ENCODE data around the gene PIR. TPM values are rescaled to one million over a fixed set of nuclear protein-coding genes. Genes with fewer than 3 reads are reported as not detected.

The PIR gene
- total and polyA plus RNA-seq, 4 donors = 11.5 to 26.3 (median 20.2) TPM

DNA sequence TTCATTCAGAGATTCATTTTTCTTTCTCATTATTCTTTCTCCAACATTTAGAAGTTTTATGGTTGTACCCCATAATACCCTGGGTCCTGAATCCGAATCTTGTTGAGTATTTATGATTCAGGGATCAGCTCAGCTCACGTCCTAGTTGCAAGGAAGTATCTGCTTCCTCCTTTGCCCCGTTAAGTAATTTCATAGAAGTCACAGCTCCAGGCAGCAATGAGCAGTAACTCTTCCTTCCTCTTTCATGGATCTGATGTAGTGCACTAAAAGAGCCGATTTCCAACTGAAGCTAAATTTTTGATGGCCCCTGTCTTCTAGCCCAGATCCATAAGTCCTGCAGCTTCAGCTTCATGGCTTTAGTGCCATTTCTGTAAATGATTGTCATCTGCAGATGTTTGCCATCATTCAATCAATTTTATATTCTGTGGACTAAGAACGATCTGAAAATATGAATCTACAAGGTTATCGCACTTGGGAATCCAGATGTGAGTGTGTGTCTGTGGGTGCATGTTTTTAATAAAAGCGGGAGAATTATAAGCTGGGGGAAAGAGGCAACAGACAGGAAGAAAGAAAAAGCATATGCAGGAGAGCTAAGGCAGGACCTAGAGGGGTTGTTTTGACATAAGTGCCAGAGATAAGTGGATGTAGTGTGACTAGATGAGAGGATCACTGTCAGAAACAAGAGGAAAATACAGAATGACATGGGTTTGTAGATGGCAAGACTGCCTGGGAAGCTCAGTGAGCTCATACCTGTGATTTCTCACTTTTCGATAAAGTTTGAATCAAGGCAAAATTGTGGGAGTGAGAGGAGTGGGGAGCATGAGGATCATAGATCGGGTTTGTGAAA, 126.4 kb downstream of the PIR start:
- H3K4me1 ChIP-seq (ENCODE audit: control insufficient read depth in 1 of 2, insufficient read depth in 2 of 2, low read length in 2 of 2) = no peaks in the 10 kb centered on the region
- no peak overlapping the region for H3K27ac ChIP-seq (ENCODE audit: low read depth in 1 of 2, low read length in 2 of 2)
- WGBS, 2 donors = 75 to 85% methylated on average over 9 of the region's 9 CpGs
- H3K36me3 ChIP-seq (ENCODE audit: control insufficient read depth in 1 of 2, insufficient read depth in 2 of 2, low read length in 1 of 2) = no peaks in the 10 kb centered on the region
- H3K4me3 ChIP-seq (ENCODE audit: low read length in 2 of 2) = no peak overlapping the region
- intact Hi-C loops (cut with DNase I) = no loop called here
- H3K9me3 ChIP-seq (ENCODE audit: control insufficient read depth, low read length) = no peaks in the 10 kb centered on the region
- no peaks in the 10 kb centered on the region for H3K27me3 ChIP-seq (ENCODE audit: control insufficient read depth in 1 of 2, insufficient read depth in 2 of 2, low read length in 1 of 2)
- no peak for ATAC-seq (ENCODE audit: low FRiP score)
- no peak for DNase-seq

DNA sequence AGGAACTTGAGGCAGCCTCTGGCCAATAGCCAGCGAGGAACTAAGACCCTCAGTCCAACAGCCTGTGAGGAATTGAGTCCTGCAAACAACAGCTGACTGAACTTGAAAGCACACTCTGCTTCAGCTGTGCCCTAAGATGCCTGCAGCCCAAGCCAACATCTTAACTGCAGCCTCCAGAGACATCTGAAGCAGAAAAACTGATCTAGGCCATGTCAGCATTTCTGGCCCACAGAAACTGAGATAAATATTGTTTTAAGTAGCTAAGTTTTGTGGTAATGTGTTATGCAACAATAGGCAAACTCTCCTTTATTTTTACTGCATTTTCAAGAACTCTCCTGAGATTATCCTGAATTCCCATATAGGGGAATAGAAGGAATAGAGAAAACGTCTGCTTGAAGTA, 133.4 kb downstream of the PIR start:
- Histone ChIP-seq H3K36me3 (ENCODE audit: control insufficient read depth in 1 of 2, insufficient read depth in 2 of 2, low read length in 1 of 2) (no peaks in the 10 kb centered on the region), H3K27ac (ENCODE audit: low read depth in 1 of 2, low read length in 2 of 2) (no peak overlapping the region), H3K27me3 (ENCODE audit: control insufficient read depth in 1 of 2, insufficient read depth in 2 of 2, low read length in 1 of 2) (no peaks in the 10 kb centered on the region), H3K4me1 (ENCODE audit: control insufficient read depth in 1 of 2, insufficient read depth in 2 of 2, low read length in 2 of 2) (no peaks in the 10 kb centered on the region), H3K9me3 (ENCODE audit: control insufficient read depth, low read length) (no peaks in the 10 kb centered on the region), H3K4me3 (ENCODE audit: low read length in 2 of 2) (no peak overlapping the region)
- 34 to 63% methylated on average over 2 of the region's 2 CpGs for WGBS, 2 donors
- ATAC-seq (ENCODE audit: low FRiP score) = no peak
- intact Hi-C loops (cut with DNase I) = no loop called here
- DNase-seq = no peak

DNA sequence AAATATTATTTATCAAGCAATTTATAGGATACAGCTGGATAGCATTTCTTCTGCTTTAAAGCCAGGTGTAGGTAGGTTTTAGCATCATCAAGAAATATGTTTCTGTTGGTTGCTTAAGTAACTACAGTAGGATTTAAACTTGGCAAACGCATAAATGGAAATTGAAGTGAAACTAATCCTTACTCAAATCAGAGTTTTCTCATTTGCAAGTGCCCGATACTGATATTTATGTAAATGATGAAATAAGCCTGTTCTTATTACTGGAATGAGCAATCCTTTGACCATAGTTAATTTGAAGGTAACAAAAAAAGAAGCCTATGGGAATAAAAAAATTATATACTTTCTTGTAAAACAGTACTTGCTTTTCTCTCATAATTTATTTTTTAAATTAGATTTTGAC, 134.6 kb downstream of the PIR start:
- no peaks in the 10 kb centered on the region for H3K27me3 ChIP-seq (ENCODE audit: control insufficient read depth in 1 of 2, insufficient read depth in 2 of 2, low read length in 1 of 2)
- H3K9me3 ChIP-seq (ENCODE audit: control insufficient read depth, low read length) = no peaks in the 10 kb centered on the region
- intact Hi-C loops (cut with DNase I) = no loop called here
- H3K4me1 ChIP-seq (ENCODE audit: control insufficient read depth in 1 of 2, insufficient read depth in 2 of 2, low read length in 2 of 2) = no peaks in the 10 kb centered on the region
- ATAC-seq (ENCODE audit: low FRiP score) (no peak), DNase-seq (no peak)
- H3K4me3 ChIP-seq (ENCODE audit: low read length in 2 of 2) = no peak overlapping the region
- WGBS, 2 donors = 75 to 95% methylated on average over 2 of the region's 2 CpGs
- H3K36me3 ChIP-seq (ENCODE audit: control insufficient read depth in 1 of 2, insufficient read depth in 2 of 2, low read length in 1 of 2) = no peaks in the 10 kb centered on the region
- no peak overlapping the region for H3K27ac ChIP-seq (ENCODE audit: low read depth in 1 of 2, low read length in 2 of 2)

DNA sequence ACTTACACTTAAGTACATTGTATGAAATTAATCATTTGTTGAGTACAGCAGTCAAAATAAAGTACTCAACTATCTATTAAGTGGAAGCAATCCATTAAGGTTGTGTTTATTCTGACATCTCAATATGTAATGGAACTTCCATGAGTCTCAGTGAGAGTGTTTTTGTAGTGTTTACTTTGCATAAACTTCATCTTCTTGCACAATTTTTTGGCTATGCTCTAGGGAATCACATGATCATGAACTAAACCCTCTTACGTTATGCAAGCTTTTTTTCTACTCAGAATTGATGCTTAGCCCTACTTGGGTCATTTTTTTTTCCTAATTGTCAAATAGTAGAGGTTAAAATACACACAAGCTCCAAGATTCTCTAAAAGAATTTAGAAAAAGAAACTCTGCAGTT, 136.7 kb downstream of the PIR start:
- DNase-seq (no peak), ATAC-seq (ENCODE audit: low FRiP score) (peak; percentile 50)
- Histone ChIP-seq H3K27me3 (ENCODE audit: control insufficient read depth in 1 of 2, insufficient read depth in 2 of 2, low read length in 1 of 2) (no peaks in the 10 kb centered on the region), H3K9me3 (ENCODE audit: control insufficient read depth, low read length) (no peaks in the 10 kb centered on the region), H3K27ac (ENCODE audit: low read depth in 1 of 2, low read length in 2 of 2) (no peak overlapping the region), H3K36me3 (ENCODE audit: control insufficient read depth in 1 of 2, insufficient read depth in 2 of 2, low read length in 1 of 2) (no peaks in the 10 kb centered on the region), H3K4me1 (ENCODE audit: control insufficient read depth in 1 of 2, insufficient read depth in 2 of 2, low read length in 2 of 2) (no peaks in the 10 kb centered on the region), H3K4me3 (ENCODE audit: low read length in 2 of 2) (no peak overlapping the region)
- WGBS, 2 donors = 26 to 32% methylated on average over 1 of the region's 1 CpG
- intact Hi-C loops (cut with DNase I) = no loop called here

DNA sequence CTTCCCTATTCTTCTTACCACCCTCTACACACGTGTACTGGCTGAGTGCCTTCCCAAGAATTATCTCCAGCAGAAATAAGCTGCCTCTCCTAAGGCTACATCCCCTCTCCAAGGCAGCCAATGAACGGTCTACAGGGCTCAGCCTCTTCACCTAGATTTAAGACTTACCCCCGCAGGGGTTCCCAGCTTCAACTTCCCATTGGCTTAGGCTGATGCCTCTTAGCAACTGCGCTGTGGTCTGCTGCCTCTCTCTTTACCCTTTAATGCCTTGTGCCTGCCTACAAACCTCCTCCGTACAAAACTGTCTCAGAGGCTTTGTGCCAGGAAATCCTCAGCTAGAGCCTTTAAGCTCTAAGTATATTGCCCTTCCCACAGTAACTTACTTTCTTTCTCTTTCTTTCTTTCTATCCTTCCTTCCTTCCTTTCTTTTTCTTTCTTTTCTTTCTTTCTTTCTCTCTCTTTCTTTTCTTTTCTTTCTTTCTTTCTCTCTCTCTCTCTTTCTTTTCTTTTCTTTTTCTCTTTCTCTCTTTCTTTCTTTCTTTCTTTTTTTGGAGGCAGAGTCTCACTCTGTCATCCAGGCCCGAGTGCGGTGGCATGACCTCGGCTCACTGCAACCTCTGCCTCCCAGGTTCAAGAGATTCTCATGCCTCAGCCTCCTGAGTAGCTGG, 142.7 kb downstream of the PIR start:
- H3K4me1 ChIP-seq (ENCODE audit: control insufficient read depth in 1 of 2, insufficient read depth in 2 of 2, low read length in 2 of 2) = no peaks in the 10 kb centered on the region
- no peaks in the 10 kb centered on the region for H3K36me3 ChIP-seq (ENCODE audit: control insufficient read depth in 1 of 2, insufficient read depth in 2 of 2, low read length in 1 of 2)
- ATAC-seq (ENCODE audit: low FRiP score) = no peak
- H3K27ac ChIP-seq (ENCODE audit: low read depth in 1 of 2, low read length in 2 of 2) = no peak overlapping the region
- no peak overlapping the region for H3K4me3 ChIP-seq (ENCODE audit: low read length in 2 of 2)
- 63 to 74% methylated on average over 8 of the region's 8 CpGs for WGBS, 2 donors
- H3K27me3 ChIP-seq (ENCODE audit: control insufficient read depth in 1 of 2, insufficient read depth in 2 of 2, low read length in 1 of 2) = no peaks in the 10 kb centered on the region
- no peaks in the 10 kb centered on the region for H3K9me3 ChIP-seq (ENCODE audit: control insufficient read depth, low read length)
- no peak for DNase-seq
- intact Hi-C loops (cut with DNase I) = loop anchor here in 1 of 2 donors (2.0 kb wide), 1 partner anchor 118 kb away; no protein-coding TSS in a partner anchor

DNA sequence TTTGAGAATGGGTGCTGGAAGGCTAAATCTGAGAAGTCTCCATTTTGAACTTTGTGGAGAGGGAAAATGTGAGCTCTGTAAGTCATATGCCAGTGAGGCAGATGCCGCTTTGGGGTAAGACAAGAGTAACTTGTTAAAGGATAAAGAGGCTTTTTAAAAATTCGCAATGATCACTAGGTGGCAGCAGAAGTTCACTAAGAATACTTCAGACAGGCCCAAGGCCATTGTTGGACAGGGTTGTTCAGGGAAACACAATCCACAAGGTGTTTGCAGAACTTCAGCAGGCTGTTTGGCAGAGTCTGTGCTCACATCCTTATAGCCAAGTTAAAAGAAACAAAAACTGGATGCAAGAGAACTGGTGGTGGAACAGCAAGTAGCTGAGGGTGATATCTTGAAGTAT, 144.1 kb downstream of the PIR start:
- ATAC-seq (ENCODE audit: low FRiP score) = peak; percentile 70
- intact Hi-C loops (cut with DNase I) = loop anchor here (10.0 kb wide), 3 partner anchors 116 to 226 kb away; no protein-coding TSS in a partner anchor

DNA sequence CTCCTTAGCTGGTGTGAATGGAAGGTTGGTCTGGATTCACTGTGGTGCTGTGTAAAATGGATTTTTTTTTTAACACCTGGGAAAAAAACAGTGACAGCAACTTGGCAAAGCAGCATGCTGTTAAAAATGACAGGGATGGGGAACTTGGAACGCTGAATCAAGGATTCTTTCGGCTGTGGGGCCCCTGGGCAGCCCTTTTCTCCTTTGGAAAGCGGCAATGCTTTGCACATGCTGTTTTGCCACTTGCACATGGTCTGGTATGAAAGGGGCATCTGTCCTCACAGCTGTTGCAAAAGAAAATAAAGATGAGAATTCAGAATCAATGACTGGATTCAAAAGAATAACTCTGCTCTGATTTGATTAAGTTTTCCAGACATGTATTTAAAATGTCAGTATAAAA, 147.2 kb downstream of the PIR start:
- no peak for DNase-seq
- H3K9me3 ChIP-seq (ENCODE audit: control insufficient read depth, low read length) = no peaks in the 10 kb centered on the region
- ATAC-seq (ENCODE audit: low FRiP score) = no peak
- intact Hi-C loops (cut with DNase I) = loop anchor here (10.0 kb wide), 3 partner anchors 119 to 229 kb away; no protein-coding TSS in a partner anchor
- H3K4me1 ChIP-seq (ENCODE audit: control insufficient read depth in 1 of 2, insufficient read depth in 2 of 2, low read length in 2 of 2) = no peaks in the 10 kb centered on the region
- H3K4me3 ChIP-seq (ENCODE audit: low read length in 2 of 2) = no peak overlapping the region
- WGBS, 2 donors = 67 to 78% methylated on average over 3 of the region's 3 CpGs
- H3K36me3 ChIP-seq (ENCODE audit: control insufficient read depth in 1 of 2, insufficient read depth in 2 of 2, low read length in 1 of 2) = no peaks in the 10 kb centered on the region
- no peak overlapping the region for H3K27ac ChIP-seq (ENCODE audit: low read depth in 1 of 2, low read length in 2 of 2)
- H3K27me3 ChIP-seq (ENCODE audit: control insufficient read depth in 1 of 2, insufficient read depth in 2 of 2, low read length in 1 of 2) = no peaks in the 10 kb centered on the region

More for the DNA sequence above, 144.1 kb downstream of the PIR start:
- H3K36me3 ChIP-seq (ENCODE audit: control insufficient read depth in 1 of 2, insufficient read depth in 2 of 2, low read length in 1 of 2) = no peaks in the 10 kb centered on the region
- H3K9me3 ChIP-seq (ENCODE audit: control insufficient read depth, low read length) = no peaks in the 10 kb centered on the region
- no peak overlapping the region for H3K4me3 ChIP-seq (ENCODE audit: low read length in 2 of 2)
- no peaks in the 10 kb centered on the region for H3K27me3 ChIP-seq (ENCODE audit: control insufficient read depth in 1 of 2, insufficient read depth in 2 of 2, low read length in 1 of 2)
- DNase-seq = no peak
- H3K27ac ChIP-seq (ENCODE audit: low read depth in 1 of 2, low read length in 2 of 2) = no peak overlapping the region
- H3K4me1 ChIP-seq (ENCODE audit: control insufficient read depth in 1 of 2, insufficient read depth in 2 of 2, low read length in 2 of 2) = no peaks in the 10 kb centered on the region
- 23 to 29% methylated on average over 2 of the region's 2 CpGs for WGBS, 2 donors

DNA sequence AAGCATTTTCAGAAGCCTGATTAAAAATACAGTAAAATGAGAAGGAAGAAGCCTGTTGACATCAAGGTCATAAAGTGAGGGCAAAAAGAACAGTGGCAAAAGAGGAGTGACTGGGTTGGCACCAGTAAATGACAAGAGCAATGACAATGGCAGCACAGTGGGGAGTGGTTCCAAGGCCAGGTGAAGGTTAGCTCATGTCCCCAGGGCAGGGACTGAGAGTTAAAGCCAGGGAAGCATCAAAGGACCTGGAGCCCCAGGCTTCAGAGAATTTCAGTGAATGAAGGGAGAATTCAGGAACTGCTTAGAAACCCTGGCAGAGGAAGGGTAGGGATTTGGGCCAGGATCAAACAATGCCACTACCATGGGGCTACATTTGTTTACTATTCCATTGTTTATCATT, 149.0 kb downstream of the PIR start:
- Histone ChIP-seq H3K27me3 (ENCODE audit: control insufficient read depth in 1 of 2, insufficient read depth in 2 of 2, low read length in 1 of 2) (no peaks in the 10 kb centered on the region), H3K4me1 (ENCODE audit: control insufficient read depth in 1 of 2, insufficient read depth in 2 of 2, low read length in 2 of 2) (no peaks in the 10 kb centered on the region), H3K27ac (ENCODE audit: low read depth in 1 of 2, low read length in 2 of 2) (no peak overlapping the region), H3K4me3 (ENCODE audit: low read length in 2 of 2) (no peak overlapping the region), H3K9me3 (ENCODE audit: control insufficient read depth, low read length) (no peaks in the 10 kb centered on the region), H3K36me3 (ENCODE audit: control insufficient read depth in 1 of 2, insufficient read depth in 2 of 2, low read length in 1 of 2) (no peaks in the 10 kb centered on the region)
- no peak for DNase-seq
- ATAC-seq (ENCODE audit: low FRiP score) = no peak
- intact Hi-C loops (cut with DNase I) = loop anchor here (10.0 kb wide), 3 partner anchors 121 to 231 kb away; no protein-coding TSS in a partner anchor

All from aorta (tissue), 5 donors.